NCI-H1436 (cell line): Measurements from ENCODE around the gene CRISP1.
"Not testable (repeated sequence)": the region's sequence is repeated elsewhere in the genome, so short reads cannot be mapped to it uniquely, and the experiment has no call there.

Source experiments
- DNase-seq: peaks from one replicate; lab custom pipeline; 2025; lab: John Stamatoyannopoulos, UW

Gene CRISP1

GRCh38 chr6:49839957-49840356 lies 26.4 kb downstream of the CRISP1 start:
- no peak for DNase-seq

GRCh38 chr6:49839162-49839561 lies 27.2 kb downstream of the CRISP1 start:
- no peak for DNase-seq

- no peak for DNase-seq
Observed at GRCh38 chr6:49835140-49835539, 31.2 kb downstream of the CRISP1 start.

GRCh38 chr6:49833386-49833785 lies 32.9 kb downstream of the CRISP1 start:
- no peak for DNase-seq

- no peak for DNase-seq
Observed at GRCh38 chr6:49826743-49827406, 39.5 kb downstream of the CRISP1 start.

GRCh38 chr6:49815166-49815565 lies 51.2 kb downstream of the CRISP1 start:
- no peak for DNase-seq

- DNase-seq: no peak
Observed at GRCh38 chr6:49813248-49813647, 53.1 kb downstream of the CRISP1 start.

GRCh38 chr6:49806145-49806544 lies 60.2 kb downstream of the CRISP1 start:
- DNase-seq: no peak

- DNase-seq: no peak
Observed at GRCh38 chr6:49805246-49805645, 61.1 kb downstream of the CRISP1 start.

- DNase-seq: no peak
Observed at GRCh38 chr6:49801525-49801924, 64.8 kb downstream of the CRISP1 start.

GRCh38 chr6:49799090-49799489 lies 67.2 kb downstream of the CRISP1 start:
- no peak for DNase-seq

GRCh38 chr6:49796842-49797455 lies 69.4 kb downstream of the CRISP1 start:
- not testable (repeated sequence) for DNase-seq

GRCh38 chr6:49790341-49790740 lies 76.0 kb downstream of the CRISP1 start:
- DNase-seq: no peak

GRCh38 chr6:49787176-49787575 lies 79.2 kb downstream of the CRISP1 start, which contains the start of gene PGK2:
Gene PGK2 (minus strand): TSS chr6:49787285. CDS start chr6:49787187, 98 bp downstream.
- no peak for DNase-seq

- no peak for DNase-seq
Observed at GRCh38 chr6:49784272-49784671, 82.1 kb downstream of the CRISP1 start.
